ENCODE measurements around the gene RAPH1. TPM values are rescaled to one million over a fixed set of nuclear protein-coding genes. Genes with fewer than 3 reads are reported as not detected.

RAPH1 gene
- under 1 TPM; 0.16 to 0.73 TPM for total RNA-seq

- CTCF ChIA-PET, result interaction anchor here (1.1 kb wide), 1 partner anchor 280 kb away, joined by 3 read pairs; no protein-coding TSS in a partner anchor
- Mint-ChIP-seq H3K36me3 (peaks cover 11% of the 10 kb centered on the region), H3K4me1 (peaks cover 13% of the 10 kb centered on the region), H3K27ac (no peak within 1 kb of the TSS), H3K4me3 (peak within 1 kb of the TSS; percentile 67), H3K27me3 (peaks cover 80% of the 10 kb centered on the region), H3K9me3 (ENCODE audit: low read depth) (peaks cover 4% of the 10 kb centered on the region)
- ATAC-seq (peak; percentile 76), DNase-seq (peak; percentile 49)
Observed at GRCh38 chr2:203535078-203535783, at the start of gene RAPH1. TSS of gene RAPH1 (minus strand) at chr2:203535301. CDS start at chr2:203495353, 39,948 bp downstream.

- H3K36me3 Mint-ChIP-seq, result no peaks in the 10 kb centered on the region
- H3K9me3 Mint-ChIP-seq (ENCODE audit: low read depth), result no peaks in the 10 kb centered on the region
- CTCF ChIA-PET, result no interaction called here
- peaks cover 73% of the 10 kb centered on the region for H3K27me3 Mint-ChIP-seq
- no peak overlapping the region for H3K4me3 Mint-ChIP-seq
- no peak for ATAC-seq
- peaks cover 31% of the 10 kb centered on the region for H3K4me1 Mint-ChIP-seq
- DNase-seq, result no peak
- H3K27ac Mint-ChIP-seq, result no peak overlapping the region
Observed at GRCh38 chr2:203584784-203585183, 49.7 kb upstream of the RAPH1 start.

- no peak overlapping the region for H3K4me3 Mint-ChIP-seq
- CTCF ChIA-PET, result interaction anchor here (0.8 kb wide), 1 partner anchor 67 kb away, joined by 3 read pairs; no protein-coding TSS in a partner anchor
- H3K27ac Mint-ChIP-seq, result peak overlapping the region; percentile 38
- H3K4me1 Mint-ChIP-seq, result peaks cover 42% of the 10 kb centered on the region
- ATAC-seq (peak; percentile 52), DNase-seq (peak; percentile 74)
- peaks cover 3% of the 10 kb centered on the region for H3K9me3 Mint-ChIP-seq (ENCODE audit: low read depth)
- H3K36me3 Mint-ChIP-seq, result no peaks in the 10 kb centered on the region
- H3K27me3 Mint-ChIP-seq, result peaks cover 78% of the 10 kb centered on the region
Observed at GRCh38 chr2:203583701-203584100, 48.6 kb upstream of the RAPH1 start.

- H3K4me3 Mint-ChIP-seq, result no peak overlapping the region
- CTCF ChIA-PET, result interaction anchor here (0.8 kb wide), 1 partner anchor 68 kb away, joined by 3 read pairs; no protein-coding TSS in a partner anchor
- no peak overlapping the region for H3K27ac Mint-ChIP-seq
- H3K9me3 Mint-ChIP-seq (ENCODE audit: low read depth), result peaks cover 3% of the 10 kb centered on the region
- no peak for DNase-seq
- H3K36me3 Mint-ChIP-seq, result peaks cover 1% of the 10 kb centered on the region
- ATAC-seq, result no peak
- H3K27me3 Mint-ChIP-seq, result peaks cover 80% of the 10 kb centered on the region
- H3K4me1 Mint-ChIP-seq, result peaks cover 47% of the 10 kb centered on the region
Observed at GRCh38 chr2:203583084-203583695, 48.1 kb upstream of the RAPH1 start.

GRCh38 chr2:203582468-203582867 is 47.4 kb upstream of the RAPH1 start:
- CTCF ChIA-PET, result no interaction called here
- H3K27me3 Mint-ChIP-seq, result peaks cover 84% of the 10 kb centered on the region
- H3K4me3 Mint-ChIP-seq, result no peak overlapping the region
- DNase-seq, result no peak
- H3K4me1 Mint-ChIP-seq, result peaks cover 49% of the 10 kb centered on the region
- H3K27ac Mint-ChIP-seq, result no peak overlapping the region
- peaks cover 3% of the 10 kb centered on the region for H3K9me3 Mint-ChIP-seq (ENCODE audit: low read depth)
- ATAC-seq, result no peak
- H3K36me3 Mint-ChIP-seq, result peaks cover 3% of the 10 kb centered on the region

GRCh38 chr2:203580844-203581243 is 45.7 kb upstream of the RAPH1 start:
- Mint-ChIP-seq H3K9me3 (ENCODE audit: low read depth) (peaks cover 5% of the 10 kb centered on the region), H3K4me1 (peaks cover 44% of the 10 kb centered on the region), H3K27ac (no peak overlapping the region), H3K27me3 (peaks cover 82% of the 10 kb centered on the region), H3K36me3 (peaks cover 11% of the 10 kb centered on the region), H3K4me3 (no peak overlapping the region)
- DNase-seq, result no peak
- CTCF ChIA-PET, result no interaction called here
- ATAC-seq, result no peak

- Mint-ChIP-seq H3K27ac (peak overlapping the region; percentile 53), H3K9me3 (ENCODE audit: low read depth) (peaks cover 9% of the 10 kb centered on the region), H3K4me3 (no peak overlapping the region), H3K36me3 (peaks cover 14% of the 10 kb centered on the region), H3K4me1 (peaks cover 37% of the 10 kb centered on the region), H3K27me3 (peaks cover 84% of the 10 kb centered on the region)
- CTCF ChIA-PET, result no interaction called here
- ATAC-seq (no peak), DNase-seq (no peak)
Observed at GRCh38 chr2:203579730-203580129, 44.6 kb upstream of the RAPH1 start.

GRCh38 chr2:203578759-203579643 is 43.9 kb upstream of the RAPH1 start:
- peaks cover 33% of the 10 kb centered on the region for H3K4me1 Mint-ChIP-seq
- CTCF ChIA-PET, result no interaction called here
- peaks cover 15% of the 10 kb centered on the region for H3K36me3 Mint-ChIP-seq
- H3K9me3 Mint-ChIP-seq (ENCODE audit: low read depth), result peaks cover 9% of the 10 kb centered on the region
- H3K27ac Mint-ChIP-seq, result peak overlapping the region; percentile 68
- peak overlapping the region; percentile 15 for H3K4me3 Mint-ChIP-seq
- DNase-seq, result peak; percentile 83
- ATAC-seq, result peak; percentile 95
- H3K27me3 Mint-ChIP-seq, result peaks cover 84% of the 10 kb centered on the region

GRCh38 chr2:203574824-203575223 is 39.7 kb upstream of the RAPH1 start:
- DNase-seq (no peak), ATAC-seq (no peak)
- Mint-ChIP-seq H3K4me1 (peaks cover 21% of the 10 kb centered on the region), H3K9me3 (ENCODE audit: low read depth) (peaks cover 9% of the 10 kb centered on the region), H3K36me3 (peaks cover 15% of the 10 kb centered on the region), H3K27ac (no peak overlapping the region), H3K4me3 (no peak overlapping the region), H3K27me3 (peaks cover 66% of the 10 kb centered on the region)
- CTCF ChIA-PET, result no interaction called here

GRCh38 chr2:203572316-203572715 is 37.2 kb upstream of the RAPH1 start:
- H3K36me3 Mint-ChIP-seq, result peaks cover 12% of the 10 kb centered on the region
- CTCF ChIA-PET, result no interaction called here
- DNase-seq (no peak), ATAC-seq (no peak)
- peaks cover 57% of the 10 kb centered on the region for H3K27me3 Mint-ChIP-seq
- H3K27ac Mint-ChIP-seq, result no peak overlapping the region
- peaks cover 7% of the 10 kb centered on the region for H3K4me1 Mint-ChIP-seq
- no peak overlapping the region for H3K4me3 Mint-ChIP-seq
- peaks cover 6% of the 10 kb centered on the region for H3K9me3 Mint-ChIP-seq (ENCODE audit: low read depth)

GRCh38 chr2:203569677-203570316 is 34.7 kb upstream of the RAPH1 start:
- peaks cover 37% of the 10 kb centered on the region for H3K27me3 Mint-ChIP-seq
- H3K9me3 Mint-ChIP-seq (ENCODE audit: low read depth), result no peaks in the 10 kb centered on the region
- no peak overlapping the region for H3K4me3 Mint-ChIP-seq
- H3K36me3 Mint-ChIP-seq, result peaks cover 2% of the 10 kb centered on the region
- H3K4me1 Mint-ChIP-seq, result peaks cover 7% of the 10 kb centered on the region
- H3K27ac Mint-ChIP-seq, result no peak overlapping the region
- CTCF ChIA-PET, result no interaction called here
- DNase-seq (no peak), ATAC-seq (no peak)

- CTCF ChIA-PET, result no interaction called here
- no peak overlapping the region for H3K27ac Mint-ChIP-seq
- H3K4me1 Mint-ChIP-seq, result peaks cover 7% of the 10 kb centered on the region
- peaks cover 39% of the 10 kb centered on the region for H3K27me3 Mint-ChIP-seq
- H3K36me3 Mint-ChIP-seq, result no peaks in the 10 kb centered on the region
- no peak for ATAC-seq
- no peak overlapping the region for H3K4me3 Mint-ChIP-seq
- H3K9me3 Mint-ChIP-seq (ENCODE audit: low read depth), result no peaks in the 10 kb centered on the region
- no peak for DNase-seq
Observed at GRCh38 chr2:203567691-203568090, 32.6 kb upstream of the RAPH1 start.

- DNase-seq (no peak), ATAC-seq (no peak)
- no peak overlapping the region for H3K27ac Mint-ChIP-seq
- CTCF ChIA-PET, result no interaction called here
- no peaks in the 10 kb centered on the region for H3K9me3 Mint-ChIP-seq (ENCODE audit: low read depth)
- peaks cover 7% of the 10 kb centered on the region for H3K4me1 Mint-ChIP-seq
- no peaks in the 10 kb centered on the region for H3K36me3 Mint-ChIP-seq
- H3K4me3 Mint-ChIP-seq, result no peak overlapping the region
- peaks cover 35% of the 10 kb centered on the region for H3K27me3 Mint-ChIP-seq
Observed at GRCh38 chr2:203566161-203566560, 31.1 kb upstream of the RAPH1 start.
